H1 (cell line): Measurements from ENCODE around the gene BBX.

Experiments used
- BACH1 ChIP-seq: IDR thresholded peaks from 2 replicates; pipeline ENCODE4 v1.6.1; 2012; ENCODE audit warnings: low read length, improper control_type of control experiment
- CBX5 ChIP-seq: fragments of 300-800, 300-1000 bp; sonication (generic); IDR thresholded peaks from 2 replicates; pipeline ENCODE4 v1.7.1; 2016; ENCODE audit warnings: antibody characterized with exemption, low read length, low read depth
- EP300 ChIP-seq, 2 experiments: IDR thresholded peaks; 1 replicate in 1 of 2; 2 replicates in 1 of 2; pipeline ENCODE4 v1.6.1; 2011 to 2012; ENCODE audit warnings: low read depth in 2 of 2, low read length in 2 of 2, mild to moderate bottlenecking in 2 of 2, borderline replicate concordance in 1 of 2, inconsistent platforms in 1 of 2, moderate library complexity in 1 of 2
- HDAC2 ChIP-seq, 2 experiments: fragments of 300-600 bp in 1 of 2; sonication (generic) in 1 of 2; IDR thresholded peaks; 2 replicates each; pipeline ENCODE4 v1.6.1; 2011 to 2012; ENCODE audit warnings: low read depth in 2 of 2, low read length in 2 of 2, mild to moderate bottlenecking in 2 of 2, moderate library complexity in 2 of 2, borderline replicate concordance in 1 of 2, inconsistent platforms in 1 of 2
- KDM5A ChIP-seq: fragments of 200-600 bp; IDR thresholded peaks from 2 replicates; pipeline ENCODE4 v1.7.1; 2012; ENCODE audit warnings: mild to moderate bottlenecking, low read length, inconsistent platforms, mixed read lengths
- POLR2AphosphoS5 ChIP-seq: IDR thresholded peaks from 2 replicates; pipeline ENCODE4 v1.6.1; 2011; ENCODE audit warnings: low read depth, low read length
- SIX5 ChIP-seq: IDR thresholded peaks from 2 replicates; pipeline ENCODE4 v1.6.1; 2011; ENCODE audit warnings: mild to moderate bottlenecking, low read depth, low read length
- TAF1 ChIP-seq: IDR thresholded peaks from 2 replicates; pipeline ENCODE4 v1.6.1; 2011; ENCODE audit warnings: mild to moderate bottlenecking, low read depth, low read length
- TCF12 ChIP-seq: IDR thresholded peaks from 2 replicates; pipeline ENCODE4 v1.6.1; 2011; ENCODE audit warnings: low read depth, mild to moderate bottlenecking, low read length
- YY1 ChIP-seq: IDR thresholded peaks from 2 replicates; pipeline ENCODE4 v1.6.1; 2011; ENCODE audit warnings: low read depth, mild to moderate bottlenecking, low read length
- TF ChIP-seq, protein P1 (sequence below), 3 experiments: IDR thresholded peaks; 1 replicate in 2 of 3; 2 replicates in 1 of 3; pipeline versions ENCODE4 v1.5.1 to v1.6.1; 2011; ENCODE audit warnings: low read length in 3 of 3, mild to moderate bottlenecking in 3 of 3, inconsistent platforms in 2 of 3, low read depth in 1 of 3, moderate library complexity in 1 of 3; ENCODE audit not compliant: insufficient read depth in 1 of 3; ENCODE audit errors: control extremely low read depth in 1 of 3
- TF ChIP-seq, protein P2 (sequence below): IDR thresholded peaks from 2 replicates; pipeline ENCODE4 v1.6.1; 2011; ENCODE audit warnings: low read length, improper control_type of control experiment
- TF ChIP-seq, protein P3 (sequence below): IDR thresholded peaks from 2 replicates; pipeline ENCODE4 v1.6.1; 2012; ENCODE audit warnings: low read length, inconsistent platforms
- TF ChIP-seq, protein P4 (sequence below): IDR thresholded peaks from 2 replicates; pipeline ENCODE4 v1.6.1; 2012; ENCODE audit warnings: inconsistent platforms

DNA sequence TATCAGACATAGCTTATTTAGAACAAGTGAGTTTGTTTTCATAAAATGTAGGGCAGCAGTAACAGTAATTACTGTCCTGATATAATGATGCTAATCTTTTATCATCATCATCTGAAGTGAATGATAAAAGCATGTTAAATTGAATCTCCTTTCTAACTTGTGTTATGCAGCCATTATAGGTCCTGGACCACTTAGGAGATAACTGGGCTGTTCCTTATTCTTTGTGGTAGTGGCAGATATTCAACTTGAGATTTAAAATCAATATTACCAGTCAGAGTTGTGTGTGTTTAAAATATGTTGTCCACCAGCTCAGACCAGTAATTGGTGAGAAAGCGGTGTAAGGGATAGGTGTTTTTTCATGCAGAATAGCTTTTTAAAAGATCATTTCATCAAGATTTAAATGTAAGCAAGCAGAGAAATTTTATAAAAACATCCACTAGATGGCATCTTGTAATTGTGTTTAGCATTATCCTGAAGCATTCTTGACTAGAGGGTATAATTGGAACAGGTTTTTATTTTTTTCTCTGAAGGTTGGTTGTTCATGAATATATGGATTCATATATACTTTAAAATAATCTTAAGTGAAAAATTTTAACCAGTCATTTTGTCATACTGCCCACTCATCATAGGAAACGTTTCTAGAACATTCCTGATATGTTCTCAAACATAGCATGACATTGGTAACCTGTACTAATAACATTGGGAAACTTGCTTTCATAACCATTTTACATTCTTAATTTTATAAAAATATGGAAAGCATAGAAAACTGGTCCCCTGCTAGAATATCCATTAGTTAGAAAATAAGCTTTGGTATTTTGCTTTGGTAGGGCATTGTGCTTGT, 153.9 kb downstream of the BBX start:
- TF ChIP-seq HDAC2 (IDR thresholded peaks at IDR 0.05; ENCODE audit: borderline replicate concordance in 1 of 2, low read depth in 2 of 2, low read length in 2 of 2): no peak
- TF ChIP-seq, protein P1, sequence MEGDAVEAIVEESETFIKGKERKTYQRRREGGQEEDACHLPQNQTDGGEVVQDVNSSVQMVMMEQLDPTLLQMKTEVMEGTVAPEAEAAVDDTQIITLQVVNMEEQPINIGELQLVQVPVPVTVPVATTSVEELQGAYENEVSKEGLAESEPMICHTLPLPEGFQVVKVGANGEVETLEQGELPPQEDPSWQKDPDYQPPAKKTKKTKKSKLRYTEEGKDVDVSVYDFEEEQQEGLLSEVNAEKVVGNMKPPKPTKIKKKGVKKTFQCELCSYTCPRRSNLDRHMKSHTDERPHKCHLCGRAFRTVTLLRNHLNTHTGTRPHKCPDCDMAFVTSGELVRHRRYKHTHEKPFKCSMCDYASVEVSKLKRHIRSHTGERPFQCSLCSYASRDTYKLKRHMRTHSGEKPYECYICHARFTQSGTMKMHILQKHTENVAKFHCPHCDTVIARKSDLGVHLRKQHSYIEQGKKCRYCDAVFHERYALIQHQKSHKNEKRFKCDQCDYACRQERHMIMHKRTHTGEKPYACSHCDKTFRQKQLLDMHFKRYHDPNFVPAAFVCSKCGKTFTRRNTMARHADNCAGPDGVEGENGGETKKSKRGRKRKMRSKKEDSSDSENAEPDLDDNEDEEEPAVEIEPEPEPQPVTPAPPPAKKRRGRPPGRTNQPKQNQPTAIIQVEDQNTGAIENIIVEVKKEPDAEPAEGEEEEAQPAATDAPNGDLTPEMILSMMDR (IDR thresholded peaks at IDR 0.05; ENCODE audit: control extremely low read depth in 1 of 3, insufficient read depth in 1 of 3, low read depth in 1 of 3, low read length in 3 of 3): peak in 1 of 3 experiments; percentile 34; a peak in 2 of 4 replicates
- no peak for TF ChIP-seq KDM5A
- TF ChIP-seq YY1: no peak
- TF ChIP-seq POLR2AphosphoS5: no peak
- no peak for TF ChIP-seq SIX5
- TF ChIP-seq, protein P2, sequence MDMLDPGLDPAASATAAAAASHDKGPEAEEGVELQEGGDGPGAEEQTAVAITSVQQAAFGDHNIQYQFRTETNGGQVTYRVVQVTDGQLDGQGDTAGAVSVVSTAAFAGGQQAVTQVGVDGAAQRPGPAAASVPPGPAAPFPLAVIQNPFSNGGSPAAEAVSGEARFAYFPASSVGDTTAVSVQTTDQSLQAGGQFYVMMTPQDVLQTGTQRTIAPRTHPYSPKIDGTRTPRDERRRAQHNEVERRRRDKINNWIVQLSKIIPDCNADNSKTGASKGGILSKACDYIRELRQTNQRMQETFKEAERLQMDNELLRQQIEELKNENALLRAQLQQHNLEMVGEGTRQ: no peak
- TF ChIP-seq, protein P3, sequence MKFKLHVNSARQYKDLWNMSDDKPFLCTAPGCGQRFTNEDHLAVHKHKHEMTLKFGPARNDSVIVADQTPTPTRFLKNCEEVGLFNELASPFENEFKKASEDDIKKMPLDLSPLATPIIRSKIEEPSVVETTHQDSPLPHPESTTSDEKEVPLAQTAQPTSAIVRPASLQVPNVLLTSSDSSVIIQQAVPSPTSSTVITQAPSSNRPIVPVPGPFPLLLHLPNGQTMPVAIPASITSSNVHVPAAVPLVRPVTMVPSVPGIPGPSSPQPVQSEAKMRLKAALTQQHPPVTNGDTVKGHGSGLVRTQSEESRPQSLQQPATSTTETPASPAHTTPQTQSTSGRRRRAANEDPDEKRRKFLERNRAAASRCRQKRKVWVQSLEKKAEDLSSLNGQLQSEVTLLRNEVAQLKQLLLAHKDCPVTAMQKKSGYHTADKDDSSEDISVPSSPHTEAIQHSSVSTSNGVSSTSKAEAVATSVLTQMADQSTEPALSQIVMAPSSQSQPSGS: no peak
- TF ChIP-seq TAF1: no peak
- no peak for TF ChIP-seq EP300 (IDR thresholded peaks at IDR 0.05; ENCODE audit: borderline replicate concordance in 1 of 2, low read depth in 2 of 2, low read length in 2 of 2)
- no peak for TF ChIP-seq TCF12
- TF ChIP-seq, protein P4, sequence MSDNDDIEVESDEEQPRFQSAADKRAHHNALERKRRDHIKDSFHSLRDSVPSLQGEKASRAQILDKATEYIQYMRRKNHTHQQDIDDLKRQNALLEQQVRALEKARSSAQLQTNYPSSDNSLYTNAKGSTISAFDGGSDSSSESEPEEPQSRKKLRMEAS: no peak
- TF ChIP-seq BACH1: no peak
- no peak for TF ChIP-seq CBX5
